GM19099 (cell line): Measurements from ENCODE around the gene RAB10.

Experiments
- POLR2A ChIP-seq: IDR thresholded peaks from 3 replicates; pipeline ENCODE4 v1.6.1; 2011; ENCODE audit warnings: low read depth; ENCODE audit not compliant: insufficient read length; ENCODE audit errors: extremely low read depth

Gene RAB10

DNA sequence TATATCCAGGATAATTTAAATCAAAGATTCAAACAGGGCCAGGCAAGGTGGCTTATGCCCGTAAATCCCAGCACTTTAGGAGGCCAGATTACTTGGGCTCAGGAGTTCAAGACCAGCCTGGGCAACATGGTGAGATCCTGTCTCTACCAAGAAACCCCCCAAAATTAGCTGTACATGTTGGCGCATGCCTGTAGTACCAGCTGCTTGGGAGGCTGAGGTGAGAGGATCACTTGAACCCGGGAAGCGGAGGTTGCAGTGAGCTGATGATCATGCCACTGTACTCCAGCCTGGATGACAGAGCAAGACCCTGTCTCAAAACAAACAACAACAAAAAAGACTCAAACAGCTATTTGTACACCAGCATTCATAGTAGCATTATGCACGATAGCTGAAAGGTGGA, 9.2 kb downstream of the RAB10 start:
- no peak for TF ChIP-seq POLR2A

DNA sequence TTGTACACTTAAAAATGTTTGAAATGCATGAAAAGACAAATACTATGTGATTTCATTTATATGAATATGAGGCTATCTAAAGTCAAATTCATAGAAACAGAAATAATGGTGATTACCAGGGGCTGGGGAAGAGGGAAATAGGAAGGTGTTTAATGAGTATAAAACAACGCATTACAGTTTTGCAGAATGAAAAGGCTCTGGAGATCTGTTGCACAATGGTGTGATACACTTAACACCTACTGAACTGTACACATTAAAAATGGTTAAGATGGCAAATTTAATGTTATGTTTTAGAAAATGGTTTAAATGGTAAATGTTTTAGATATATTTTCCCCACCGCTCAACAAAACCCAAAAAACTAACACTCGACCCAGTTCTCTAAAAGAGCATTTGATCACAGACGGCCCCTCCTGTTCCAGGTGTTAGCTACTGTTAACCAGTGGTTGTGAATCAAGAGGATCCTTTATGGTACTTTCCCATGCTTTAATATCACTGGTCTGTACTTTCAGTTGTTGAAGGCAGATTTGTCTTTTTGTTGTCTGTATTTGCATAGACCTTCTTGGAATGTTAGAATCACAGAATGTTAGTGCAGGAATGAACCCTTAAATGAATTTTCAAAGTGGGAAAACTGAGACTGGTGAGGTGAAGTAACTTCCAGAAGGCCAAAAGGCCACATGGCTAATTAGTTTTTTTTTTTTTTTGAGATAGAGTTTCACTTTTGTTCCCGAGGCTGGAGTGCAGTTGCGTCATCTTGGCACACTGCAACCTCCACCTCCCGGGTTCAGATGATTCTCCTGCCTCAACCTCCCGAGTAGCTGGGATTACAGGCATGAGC, 10.2 kb downstream of the RAB10 start:
- no peak for TF ChIP-seq POLR2A

GRCh38 chr2:26048791-26049190, 14.9 kb downstream of the RAB10 start:
- no peak for TF ChIP-seq POLR2A

DNA sequence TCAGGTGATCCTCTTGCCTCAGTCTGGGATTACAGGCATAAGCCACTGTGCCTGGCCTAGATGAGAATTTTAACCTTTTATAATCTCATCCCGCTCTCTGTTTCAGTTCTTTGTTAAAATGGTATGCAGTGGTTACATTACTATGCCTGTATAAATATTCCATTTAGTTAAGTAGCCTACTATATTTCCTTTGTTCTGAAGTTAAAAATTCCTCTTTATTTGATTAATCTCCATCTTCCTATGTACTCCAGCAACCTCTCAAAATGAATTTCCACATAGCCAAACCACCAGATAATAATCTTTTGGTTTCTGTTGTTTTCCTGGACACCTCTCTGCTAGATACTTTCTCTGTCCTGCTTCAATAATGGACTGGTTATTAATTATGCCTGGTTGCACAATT, 15.8 kb downstream of the RAB10 start:
- no peak for TF ChIP-seq POLR2A

GRCh38 chr2:26052740-26053139, 18.9 kb downstream of the RAB10 start:
- no peak for TF ChIP-seq POLR2A

DNA sequence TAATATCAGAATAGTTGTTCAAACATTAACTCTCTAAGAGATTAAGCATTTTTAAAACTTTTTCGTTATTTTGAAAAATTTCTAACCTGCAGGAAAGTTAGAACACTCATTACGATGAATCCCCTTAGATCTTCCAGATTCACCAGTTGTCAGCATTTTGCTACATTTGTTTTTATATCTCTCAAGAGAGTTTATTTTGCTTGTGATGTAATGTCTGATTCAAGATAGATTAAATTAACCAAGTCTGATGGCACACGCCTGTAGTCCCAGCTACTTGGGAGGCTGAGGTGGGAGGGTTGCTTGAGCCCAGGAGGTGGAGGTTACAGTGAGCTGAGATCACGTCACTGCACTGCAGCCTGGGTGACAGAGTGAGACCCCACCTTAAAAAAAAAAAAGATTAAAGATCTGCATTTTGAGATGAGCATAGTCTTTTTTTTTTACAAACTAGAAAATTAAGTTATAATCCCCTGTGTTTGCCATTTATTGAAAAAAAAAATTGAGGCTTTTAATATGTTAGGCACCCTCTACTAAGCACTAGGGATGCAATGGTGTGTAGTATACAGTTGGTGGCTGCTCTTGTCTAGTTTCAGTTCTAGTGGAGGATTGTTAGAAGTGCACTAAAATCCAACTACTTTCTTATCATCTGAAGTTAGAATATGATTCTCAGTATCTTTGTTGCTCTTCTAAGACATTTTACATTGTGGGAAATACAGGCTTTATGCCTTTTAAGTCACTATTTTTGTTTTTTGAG, 20.9 kb downstream of the RAB10 start:
- TF ChIP-seq POLR2A: no peak

- no peak for TF ChIP-seq POLR2A
These were observed 24.5 kb downstream of the RAB10 start for GRCh38 chr2:26058390-26058789.

DNA sequence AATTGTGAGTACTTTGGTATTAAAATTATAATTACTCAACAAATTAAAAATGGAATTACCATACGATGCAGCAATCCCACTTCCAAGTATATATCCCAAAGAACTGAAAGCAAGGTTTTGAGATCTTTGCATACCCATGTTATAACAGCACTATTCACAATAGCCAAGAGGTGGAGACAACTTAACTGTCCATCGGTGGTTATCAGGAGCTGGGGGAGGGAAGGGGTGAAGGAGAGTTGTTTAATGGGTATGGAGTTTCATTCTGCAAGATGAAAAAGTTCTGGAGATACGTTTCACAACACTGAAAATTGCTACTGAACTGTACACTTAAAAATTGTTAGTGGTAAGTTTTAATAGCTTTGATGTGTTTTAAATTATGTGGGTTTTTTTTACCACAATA, 25.7 kb downstream of the RAB10 start:
- no peak for TF ChIP-seq POLR2A

GRCh38 chr2:26061539-26061938, 27.7 kb downstream of the RAB10 start:
- no peak for TF ChIP-seq POLR2A

DNA sequence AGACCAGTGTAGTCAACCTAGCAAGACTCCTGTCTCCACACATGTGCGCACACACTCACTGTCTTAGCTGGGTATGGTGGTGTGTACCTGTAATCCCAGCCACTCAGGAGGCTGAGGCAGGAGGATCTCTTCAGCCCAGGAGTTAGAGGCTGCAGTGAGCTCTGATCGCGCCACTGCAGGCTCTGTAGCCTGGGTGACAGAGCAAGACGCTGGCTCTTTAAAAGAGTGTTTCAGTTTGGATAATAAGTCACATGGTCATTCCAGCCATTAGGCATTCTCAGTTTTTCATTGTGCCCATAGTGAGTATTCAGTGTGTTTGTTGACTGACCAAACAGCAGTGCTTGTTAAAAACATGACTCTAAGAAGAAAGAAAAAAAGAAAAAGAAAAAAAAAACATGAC, 31.0 kb downstream of the RAB10 start:
- TF ChIP-seq POLR2A: no peak

GRCh38 chr2:26067186-26067974, 33.5 kb downstream of the RAB10 start:
- no peak for TF ChIP-seq POLR2A

- TF ChIP-seq POLR2A: no peak
These were observed 34.2 kb downstream of the RAB10 start for GRCh38 chr2:26067980-26068507.

DNA sequence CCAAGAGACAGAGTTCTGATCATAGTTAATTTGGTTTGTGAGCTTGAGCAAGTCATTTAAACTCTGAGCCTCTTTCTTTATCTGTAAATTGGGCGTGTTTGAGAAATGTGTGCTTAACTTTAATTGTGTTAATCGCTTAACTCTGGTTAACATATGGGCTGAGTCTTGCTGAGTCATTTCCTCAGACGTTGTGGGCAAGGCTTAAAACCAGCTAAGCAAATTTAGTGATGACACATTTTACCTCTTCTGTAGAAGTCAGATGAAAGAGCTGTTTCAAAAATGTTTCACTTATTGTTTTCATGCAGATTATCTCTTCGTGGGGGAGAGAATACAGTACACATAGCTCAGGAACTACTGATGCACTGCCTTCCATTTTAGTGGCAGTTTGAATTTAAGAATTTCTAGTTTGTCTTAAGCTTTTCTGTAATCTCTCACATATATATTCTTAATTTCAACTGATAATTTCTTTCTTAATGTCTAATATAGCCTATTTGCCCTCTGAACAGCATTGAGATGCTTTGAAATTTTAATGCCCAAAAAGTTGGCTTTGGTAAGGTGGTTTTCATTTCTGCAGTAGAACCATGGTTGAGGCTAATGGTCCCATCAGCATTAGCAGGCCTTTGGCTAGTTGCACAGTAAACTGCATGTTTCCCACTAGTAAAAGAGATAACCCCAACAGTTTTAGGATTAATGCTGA, 34.9 kb downstream of the RAB10 start:
- no peak for TF ChIP-seq POLR2A

DNA sequence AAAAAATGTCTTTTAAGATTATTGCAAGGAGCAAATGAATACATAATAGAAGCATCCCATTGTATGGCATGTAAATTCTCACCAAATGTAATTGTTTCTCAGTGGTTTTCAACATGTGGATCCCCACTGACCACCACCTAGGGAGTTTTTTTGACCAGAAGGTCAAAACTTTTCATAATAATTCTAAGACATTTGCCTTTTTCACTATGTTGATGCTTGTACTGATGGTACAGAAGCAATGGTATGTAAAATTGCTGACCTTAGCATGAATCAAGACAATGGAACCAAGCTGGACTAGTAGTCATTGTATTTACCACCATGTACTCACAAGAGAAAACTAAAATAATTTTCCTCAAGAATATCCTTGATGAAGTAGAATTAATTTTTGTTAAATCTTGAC, 36.8 kb downstream of the RAB10 start:
- no peak for TF ChIP-seq POLR2A
